Astrocyte of the spinal cord (primary cell): ENCODE results near the gene MCF2L2.

Source experiments
- DNase-seq: peaks from one replicate; pipeline ENCODE4 v3.0.0; 2011; ENCODE audit warnings: low read depth, low spot score
- H3K4me3 ChIP-seq: 2 replicates; pipeline ENCODE4 v1.5.1; 2011; ENCODE audit warnings: low read depth, mild to moderate bottlenecking, low read length, moderate library complexity
- in situ Hi-C: cut with HindIII; loops from 2 replicates; pipeline ENCODE4 v1.10.0; 2017; ENCODE audit warnings: low sequenced_read_pairs
- TF ChIP-seq, protein P1 (sequence below): IDR thresholded peaks from 2 replicates; pipeline ENCODE4 v1.5.1; 2012; ENCODE audit warnings: low read depth, mild to moderate bottlenecking, low read length, inconsistent platforms

MCF2L2 gene

DNA sequence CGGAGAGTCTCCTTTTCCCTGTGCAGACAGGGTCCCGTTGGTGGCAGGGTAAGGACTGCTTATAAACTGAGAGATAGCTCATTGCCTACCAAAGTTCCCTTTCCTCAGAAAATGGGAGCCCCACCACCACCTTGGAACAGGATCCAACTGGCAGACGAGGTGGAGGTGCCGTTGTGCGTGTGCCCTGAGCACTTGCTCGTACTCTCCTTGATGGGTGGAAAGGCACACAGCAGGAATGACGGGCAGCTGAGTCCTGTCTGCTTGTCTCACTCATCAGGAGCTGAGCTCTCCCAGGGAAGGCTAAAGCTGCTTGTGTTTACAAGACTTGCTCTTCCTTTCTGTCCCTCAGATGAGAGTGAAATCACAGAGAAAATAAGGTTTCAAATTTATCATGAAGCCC lies 114.7 kb downstream of the MCF2L2 start:
- TF ChIP-seq, protein P1, sequence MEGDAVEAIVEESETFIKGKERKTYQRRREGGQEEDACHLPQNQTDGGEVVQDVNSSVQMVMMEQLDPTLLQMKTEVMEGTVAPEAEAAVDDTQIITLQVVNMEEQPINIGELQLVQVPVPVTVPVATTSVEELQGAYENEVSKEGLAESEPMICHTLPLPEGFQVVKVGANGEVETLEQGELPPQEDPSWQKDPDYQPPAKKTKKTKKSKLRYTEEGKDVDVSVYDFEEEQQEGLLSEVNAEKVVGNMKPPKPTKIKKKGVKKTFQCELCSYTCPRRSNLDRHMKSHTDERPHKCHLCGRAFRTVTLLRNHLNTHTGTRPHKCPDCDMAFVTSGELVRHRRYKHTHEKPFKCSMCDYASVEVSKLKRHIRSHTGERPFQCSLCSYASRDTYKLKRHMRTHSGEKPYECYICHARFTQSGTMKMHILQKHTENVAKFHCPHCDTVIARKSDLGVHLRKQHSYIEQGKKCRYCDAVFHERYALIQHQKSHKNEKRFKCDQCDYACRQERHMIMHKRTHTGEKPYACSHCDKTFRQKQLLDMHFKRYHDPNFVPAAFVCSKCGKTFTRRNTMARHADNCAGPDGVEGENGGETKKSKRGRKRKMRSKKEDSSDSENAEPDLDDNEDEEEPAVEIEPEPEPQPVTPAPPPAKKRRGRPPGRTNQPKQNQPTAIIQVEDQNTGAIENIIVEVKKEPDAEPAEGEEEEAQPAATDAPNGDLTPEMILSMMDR: no peak
- in situ Hi-C loops: no loop called here
- no peak overlapping the region for H3K4me3 ChIP-seq
- DNase-seq: no peak

DNA sequence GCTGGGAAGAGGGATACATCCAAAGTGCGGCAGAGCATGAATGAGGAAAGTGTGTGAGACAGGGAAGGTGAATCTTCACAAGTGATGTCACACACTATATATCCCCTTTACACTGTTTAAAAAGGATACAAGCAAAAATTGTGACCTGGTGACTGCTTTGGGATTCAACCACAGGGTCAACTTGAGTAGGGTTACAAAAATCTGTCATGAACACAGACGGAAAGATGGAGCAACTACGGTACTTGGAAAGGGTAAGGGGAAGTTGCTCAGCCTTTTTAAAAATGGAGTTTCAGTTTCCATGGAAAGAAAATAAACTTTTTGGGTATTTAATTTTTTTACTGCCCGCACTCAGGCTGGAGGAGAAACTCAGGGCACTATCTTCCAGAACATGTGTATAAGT lies 115.1 kb downstream of the MCF2L2 start:
- DNase-seq: no peak
- in situ Hi-C loops: no loop called here
- TF ChIP-seq, protein P1: no peak
- H3K4me3 ChIP-seq: no peak overlapping the region

DNA sequence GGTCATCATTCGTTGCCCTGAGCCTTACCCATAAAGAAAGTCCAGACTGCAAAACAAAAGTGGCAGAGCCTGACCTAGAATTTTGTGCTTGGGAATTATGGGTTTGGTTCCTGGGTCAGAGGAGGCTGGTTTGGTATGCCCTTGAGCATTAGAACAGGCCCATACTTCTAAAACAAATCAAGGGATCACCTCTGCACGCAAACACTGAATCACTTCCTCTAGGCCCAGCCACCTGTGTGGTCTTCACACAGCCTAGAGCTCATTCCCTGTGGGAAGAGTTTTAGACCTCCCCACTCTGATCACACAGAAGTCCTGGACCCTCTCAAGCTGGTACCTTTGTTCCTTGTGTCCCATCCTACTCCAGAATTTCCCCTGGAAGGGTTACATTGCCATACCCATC lies 116.0 kb downstream of the MCF2L2 start:
- TF ChIP-seq, protein P1: no peak
- no peak for DNase-seq
- H3K4me3 ChIP-seq: no peak overlapping the region
- in situ Hi-C loops: no loop called here

DNA sequence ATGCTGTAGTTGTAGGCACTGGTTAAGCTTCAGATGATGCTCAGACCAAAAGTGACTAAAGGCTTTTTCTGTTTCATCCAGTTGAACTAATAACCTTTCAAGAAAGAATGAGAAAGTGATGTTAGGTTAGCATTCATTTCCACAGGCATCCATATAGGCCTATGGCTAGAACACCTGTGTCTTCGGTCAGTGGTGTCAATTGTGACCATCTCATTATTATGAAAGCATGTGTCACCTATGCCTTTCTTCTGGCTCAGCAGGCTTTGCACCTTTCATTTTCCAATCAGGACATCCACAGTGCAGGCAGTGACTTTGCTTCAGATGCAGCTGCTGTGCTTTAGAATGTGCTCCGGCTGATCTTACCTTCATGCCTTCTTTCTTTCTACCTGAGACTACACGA lies 117.5 kb downstream of the MCF2L2 start:
- DNase-seq: no peak
- TF ChIP-seq, protein P1: no peak
- in situ Hi-C loops: no loop called here
- H3K4me3 ChIP-seq: no peak overlapping the region

DNA sequence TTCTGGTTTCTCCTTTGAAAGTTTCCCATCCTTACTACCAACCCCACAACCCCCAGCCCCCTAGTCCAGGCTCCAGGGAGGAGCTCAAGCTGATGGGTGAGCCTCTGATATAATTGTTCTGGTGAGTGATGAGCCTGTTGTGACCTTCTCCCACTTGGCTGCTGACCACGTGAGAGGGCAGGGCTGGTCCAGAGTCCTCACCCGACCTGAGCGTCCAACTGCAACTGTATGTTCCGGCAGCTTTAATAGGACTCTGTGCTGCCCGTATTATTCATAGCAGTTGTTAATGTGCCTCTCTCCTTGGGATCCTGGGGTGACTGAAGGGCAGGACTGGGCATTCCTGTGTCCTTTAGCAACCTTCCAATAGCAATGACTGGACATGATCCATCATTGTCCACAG lies 119.1 kb downstream of the MCF2L2 start:
- DNase-seq: no peak
- in situ Hi-C loops: no loop called here
- no peak overlapping the region for H3K4me3 ChIP-seq
- TF ChIP-seq, protein P1: no peak

DNA sequence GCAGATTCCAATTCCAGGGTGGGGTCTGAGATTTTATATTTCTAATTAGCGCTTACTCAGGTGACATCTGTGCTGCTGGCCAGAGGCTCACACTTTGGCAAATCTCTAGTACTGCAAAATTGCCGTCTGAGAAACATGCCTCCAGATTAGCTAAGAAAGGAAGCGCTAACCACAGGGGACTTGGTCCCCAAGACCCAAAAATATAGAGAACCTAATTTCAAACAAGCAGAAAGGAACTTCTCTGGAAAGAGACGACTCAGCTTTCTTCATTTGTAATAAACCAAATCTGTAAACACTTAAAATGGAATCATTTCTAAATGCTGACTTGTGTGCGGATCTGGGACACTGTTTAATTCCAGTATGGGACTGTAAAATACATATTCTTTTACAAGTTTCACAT lies 119.7 kb downstream of the MCF2L2 start:
- no peak for DNase-seq
- H3K4me3 ChIP-seq: no peak overlapping the region
- TF ChIP-seq, protein P1: no peak
- in situ Hi-C loops: no loop called here

DNA sequence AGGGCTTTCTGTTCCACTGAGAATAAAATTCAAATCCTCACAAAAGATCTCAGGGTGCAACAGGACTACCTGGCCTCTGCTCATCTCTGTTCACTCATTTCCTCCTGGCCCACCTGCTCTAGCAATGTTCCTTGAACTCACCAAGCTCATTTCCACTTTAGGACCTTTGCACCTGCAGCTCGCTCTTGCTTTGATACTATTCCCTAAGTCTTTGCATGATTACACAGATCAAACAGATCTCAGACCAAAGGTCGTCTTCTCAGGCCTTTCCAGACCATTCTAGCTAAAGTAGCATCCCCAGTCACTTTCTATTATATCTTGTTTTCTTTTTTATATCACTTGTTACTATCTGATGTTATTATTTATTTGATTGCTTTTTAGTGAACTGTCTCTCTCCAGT lies 120.7 kb downstream of the MCF2L2 start:
- H3K4me3 ChIP-seq: no peak overlapping the region
- no peak for DNase-seq
- in situ Hi-C loops: no loop called here

More for the DNA sequence above, 120.7 kb downstream of the MCF2L2 start:
- TF ChIP-seq, protein P1: no peak
